WTC11 (cell line): Measurements from ENCODE around the gene PSME4.

Source experiments
- FOXP1 ChIP-seq: sonication (generic); formaldehyde crosslinking; IDR thresholded peaks from 2 replicates; pipeline ENCODE4 v1.8.0; 2022; ENCODE audit warnings: missing genetic modification reagents, mild to moderate bottlenecking, moderate library complexity, borderline replicate concordance
- TF ChIP-seq, protein P1 (sequence below): fragments of 200-600 bp; IDR thresholded peaks from 2 replicates; pipeline ENCODE4 v1.8.0; 2022; ENCODE audit warnings: antibody characterized with exemption
- TF ChIP-seq, protein P2 (sequence below): sonication (generic); formaldehyde crosslinking; IDR thresholded peaks from 2 replicates; pipeline ENCODE4 v1.8.0; 2022; ENCODE audit warnings: mild to moderate bottlenecking, missing genetic modification reagents
- TF ChIP-seq, protein P3 (sequence below): sonication (generic); formaldehyde crosslinking; conservative IDR thresholded peaks from 2 replicates; pipeline ENCODE4 v1.8.1; 2022; ENCODE audit warnings: mild to moderate bottlenecking, missing genetic modification reagents
- TF ChIP-seq, protein P4 (sequence below): sonication (generic); formaldehyde crosslinking; IDR thresholded peaks from 2 replicates; pipeline ENCODE4 v1.8.0; 2023; ENCODE audit warnings: mild to moderate bottlenecking, missing genetic modification reagents
- TF ChIP-seq, protein P5 (sequence below): sonication (generic); formaldehyde crosslinking; IDR thresholded peaks from 2 replicates; pipeline ENCODE4 v1.8.1; 2023; ENCODE audit warnings: mild to moderate bottlenecking, missing genetic modification reagents

DNA sequence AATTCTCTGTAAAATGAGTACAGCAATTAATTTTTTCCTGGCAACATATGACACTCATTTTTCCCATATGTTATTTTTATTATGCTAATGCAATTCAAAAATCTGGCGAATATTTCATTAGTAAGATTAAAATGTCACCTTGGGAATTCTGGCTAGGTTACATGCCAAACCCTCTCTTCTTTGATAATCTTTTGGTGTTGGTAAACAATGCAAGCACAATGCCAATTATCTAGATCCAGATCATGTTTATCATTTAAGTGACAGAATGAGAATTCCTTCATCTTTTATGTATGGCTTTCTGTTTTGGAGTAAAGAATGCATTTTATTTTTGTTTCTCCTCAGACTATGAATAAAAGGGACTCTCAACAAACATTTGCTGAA is 144.8 kb downstream of the PSME4 start:
- TF ChIP-seq, protein P1, sequence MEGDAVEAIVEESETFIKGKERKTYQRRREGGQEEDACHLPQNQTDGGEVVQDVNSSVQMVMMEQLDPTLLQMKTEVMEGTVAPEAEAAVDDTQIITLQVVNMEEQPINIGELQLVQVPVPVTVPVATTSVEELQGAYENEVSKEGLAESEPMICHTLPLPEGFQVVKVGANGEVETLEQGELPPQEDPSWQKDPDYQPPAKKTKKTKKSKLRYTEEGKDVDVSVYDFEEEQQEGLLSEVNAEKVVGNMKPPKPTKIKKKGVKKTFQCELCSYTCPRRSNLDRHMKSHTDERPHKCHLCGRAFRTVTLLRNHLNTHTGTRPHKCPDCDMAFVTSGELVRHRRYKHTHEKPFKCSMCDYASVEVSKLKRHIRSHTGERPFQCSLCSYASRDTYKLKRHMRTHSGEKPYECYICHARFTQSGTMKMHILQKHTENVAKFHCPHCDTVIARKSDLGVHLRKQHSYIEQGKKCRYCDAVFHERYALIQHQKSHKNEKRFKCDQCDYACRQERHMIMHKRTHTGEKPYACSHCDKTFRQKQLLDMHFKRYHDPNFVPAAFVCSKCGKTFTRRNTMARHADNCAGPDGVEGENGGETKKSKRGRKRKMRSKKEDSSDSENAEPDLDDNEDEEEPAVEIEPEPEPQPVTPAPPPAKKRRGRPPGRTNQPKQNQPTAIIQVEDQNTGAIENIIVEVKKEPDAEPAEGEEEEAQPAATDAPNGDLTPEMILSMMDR = no peak
- TF ChIP-seq, protein P2, sequence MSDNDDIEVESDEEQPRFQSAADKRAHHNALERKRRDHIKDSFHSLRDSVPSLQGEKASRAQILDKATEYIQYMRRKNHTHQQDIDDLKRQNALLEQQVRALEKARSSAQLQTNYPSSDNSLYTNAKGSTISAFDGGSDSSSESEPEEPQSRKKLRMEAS (CRISPR knock-in tag) = no peak
- TF ChIP-seq, protein P3, sequence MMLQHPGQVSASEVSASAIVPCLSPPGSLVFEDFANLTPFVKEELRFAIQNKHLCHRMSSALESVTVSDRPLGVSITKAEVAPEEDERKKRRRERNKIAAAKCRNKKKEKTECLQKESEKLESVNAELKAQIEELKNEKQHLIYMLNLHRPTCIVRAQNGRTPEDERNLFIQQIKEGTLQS = no peak
- TF ChIP-seq, protein P4, sequence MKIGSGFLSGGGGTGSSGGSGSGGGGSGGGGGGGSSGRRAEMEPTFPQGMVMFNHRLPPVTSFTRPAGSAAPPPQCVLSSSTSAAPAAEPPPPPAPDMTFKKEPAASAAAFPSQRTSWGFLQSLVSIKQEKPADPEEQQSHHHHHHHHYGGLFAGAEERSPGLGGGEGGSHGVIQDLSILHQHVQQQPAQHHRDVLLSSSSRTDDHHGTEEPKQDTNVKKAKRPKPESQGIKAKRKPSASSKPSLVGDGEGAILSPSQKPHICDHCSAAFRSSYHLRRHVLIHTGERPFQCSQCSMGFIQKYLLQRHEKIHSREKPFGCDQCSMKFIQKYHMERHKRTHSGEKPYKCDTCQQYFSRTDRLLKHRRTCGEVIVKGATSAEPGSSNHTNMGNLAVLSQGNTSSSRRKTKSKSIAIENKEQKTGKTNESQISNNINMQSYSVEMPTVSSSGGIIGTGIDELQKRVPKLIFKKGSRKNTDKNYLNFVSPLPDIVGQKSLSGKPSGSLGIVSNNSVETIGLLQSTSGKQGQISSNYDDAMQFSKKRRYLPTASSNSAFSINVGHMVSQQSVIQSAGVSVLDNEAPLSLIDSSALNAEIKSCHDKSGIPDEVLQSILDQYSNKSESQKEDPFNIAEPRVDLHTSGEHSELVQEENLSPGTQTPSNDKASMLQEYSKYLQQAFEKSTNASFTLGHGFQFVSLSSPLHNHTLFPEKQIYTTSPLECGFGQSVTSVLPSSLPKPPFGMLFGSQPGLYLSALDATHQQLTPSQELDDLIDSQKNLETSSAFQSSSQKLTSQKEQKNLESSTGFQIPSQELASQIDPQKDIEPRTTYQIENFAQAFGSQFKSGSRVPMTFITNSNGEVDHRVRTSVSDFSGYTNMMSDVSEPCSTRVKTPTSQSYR (CRISPR knock-in tag) = no peak
- TF ChIP-seq, protein P5, sequence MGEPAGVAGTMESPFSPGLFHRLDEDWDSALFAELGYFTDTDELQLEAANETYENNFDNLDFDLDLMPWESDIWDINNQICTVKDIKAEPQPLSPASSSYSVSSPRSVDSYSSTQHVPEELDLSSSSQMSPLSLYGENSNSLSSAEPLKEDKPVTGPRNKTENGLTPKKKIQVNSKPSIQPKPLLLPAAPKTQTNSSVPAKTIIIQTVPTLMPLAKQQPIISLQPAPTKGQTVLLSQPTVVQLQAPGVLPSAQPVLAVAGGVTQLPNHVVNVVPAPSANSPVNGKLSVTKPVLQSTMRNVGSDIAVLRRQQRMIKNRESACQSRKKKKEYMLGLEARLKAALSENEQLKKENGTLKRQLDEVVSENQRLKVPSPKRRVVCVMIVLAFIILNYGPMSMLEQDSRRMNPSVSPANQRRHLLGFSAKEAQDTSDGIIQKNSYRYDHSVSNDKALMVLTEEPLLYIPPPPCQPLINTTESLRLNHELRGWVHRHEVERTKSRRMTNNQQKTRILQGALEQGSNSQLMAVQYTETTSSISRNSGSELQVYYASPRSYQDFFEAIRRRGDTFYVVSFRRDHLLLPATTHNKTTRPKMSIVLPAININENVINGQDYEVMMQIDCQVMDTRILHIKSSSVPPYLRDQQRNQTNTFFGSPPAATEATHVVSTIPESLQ (CRISPR knock-in tag) = no peak
- no peak for TF ChIP-seq FOXP1
